GM18502 (cell line): ENCODE data around the gene PDHX.
"Not testable (repeated sequence)": the region's sequence is repeated elsewhere in the genome, so short reads cannot be mapped to it uniquely, and the experiment has no call there.

Source experiments
- ATAC-seq: cut with Tn5 transposase; IDR thresholded peaks from one replicate; pipeline ENCODE4 v1.9.1; 2021; ENCODE audit warnings: mild to moderate bottlenecking; ENCODE audit not compliant: unreplicated experiment, poor library complexity

The PDHX gene

GRCh38 chr11:34916015-34916842 lies at the start of gene PDHX, which contains the start of gene APIP:
TSS of gene PDHX (plus strand) at chr11:34916618. CDS start at chr11:34916656, 38 bp downstream.
TSS of gene APIP (minus strand) at chr11:34916379. CDS start at chr11:34916284, 95 bp downstream.
- ATAC-seq = peak; percentile 91

DNA sequence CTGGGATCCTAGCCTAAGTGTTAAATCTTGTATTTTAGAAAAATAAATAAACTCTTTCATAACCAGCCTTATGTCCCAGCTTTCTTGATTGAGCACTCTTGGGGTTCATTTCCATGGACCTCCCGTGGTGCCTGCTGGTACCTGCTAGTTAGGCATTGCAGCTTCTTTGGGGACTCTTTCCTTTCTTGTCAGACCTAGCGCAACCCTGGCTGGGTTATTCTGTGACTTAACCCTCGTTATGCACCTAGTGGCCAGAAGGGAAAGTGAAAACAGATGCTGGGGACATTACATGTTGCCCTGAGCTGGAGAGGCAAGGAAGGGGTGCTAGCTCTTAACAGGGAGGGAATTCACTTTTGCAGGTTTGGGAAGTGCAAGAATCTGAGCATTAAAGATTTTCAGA lies 47.0 kb upstream of the PDHX start:
- no peak for ATAC-seq

DNA sequence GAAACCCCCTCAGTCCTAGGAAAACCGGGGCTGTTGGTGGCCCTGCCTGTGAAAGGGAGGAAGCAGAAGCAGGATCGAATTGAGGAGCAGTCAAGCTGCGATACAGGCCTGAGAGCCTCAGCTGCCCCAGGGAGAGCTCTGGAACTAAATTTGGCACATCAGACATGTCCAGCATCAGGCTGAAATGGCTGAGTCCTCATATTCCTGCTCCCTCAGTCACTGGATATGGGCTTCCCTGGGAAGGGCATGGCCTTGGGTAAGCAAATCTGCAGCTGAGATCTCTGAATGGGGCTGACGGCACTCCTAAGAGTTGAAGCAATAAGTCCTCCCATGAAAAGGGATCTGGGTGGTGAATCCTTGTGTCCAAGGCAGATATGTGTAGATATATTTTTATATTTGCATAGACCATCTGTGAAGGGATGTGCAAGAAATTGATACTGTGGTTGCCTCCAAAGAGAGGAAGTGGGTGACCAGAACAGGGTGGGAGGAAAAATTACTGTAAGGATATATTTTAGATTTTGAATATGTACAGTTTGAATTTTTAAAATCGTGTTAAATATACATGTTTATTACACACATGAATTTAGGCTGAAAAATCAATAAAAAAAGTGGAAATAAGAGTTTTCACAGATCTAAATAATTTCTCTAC lies 45.7 kb upstream of the PDHX start:
- ATAC-seq = no peak

- no peak for ATAC-seq
Measured at GRCh38 chr11:34874202-34874601, 42.2 kb upstream of the PDHX start.

DNA sequence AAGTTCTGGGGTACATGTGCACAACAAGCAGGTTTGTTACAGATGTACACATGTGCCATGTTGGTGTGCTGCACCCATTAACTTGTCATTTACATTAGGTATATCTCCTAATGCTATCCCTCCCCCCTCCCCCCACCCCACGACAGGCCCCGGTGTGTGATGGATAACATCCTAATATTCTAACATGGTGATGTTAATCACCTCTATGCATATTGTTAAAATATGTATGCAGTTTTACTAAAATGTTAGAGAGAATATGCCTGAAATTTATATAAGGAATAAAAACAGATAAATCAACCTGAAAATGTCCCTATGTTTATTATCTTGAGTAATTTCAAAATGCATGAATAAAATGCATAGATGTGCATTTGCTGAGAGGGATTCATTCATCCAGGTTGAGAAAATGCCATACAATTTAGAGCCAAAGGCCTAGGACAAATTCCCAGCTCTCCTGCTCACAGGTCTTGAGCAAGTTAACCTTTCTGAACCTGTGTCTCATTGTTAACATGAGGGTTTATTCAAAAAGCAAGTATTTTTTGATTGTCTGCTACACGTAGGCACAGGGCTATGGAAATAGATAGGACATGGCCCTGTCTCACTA lies 38.9 kb upstream of the PDHX start:
- ATAC-seq = no peak

DNA sequence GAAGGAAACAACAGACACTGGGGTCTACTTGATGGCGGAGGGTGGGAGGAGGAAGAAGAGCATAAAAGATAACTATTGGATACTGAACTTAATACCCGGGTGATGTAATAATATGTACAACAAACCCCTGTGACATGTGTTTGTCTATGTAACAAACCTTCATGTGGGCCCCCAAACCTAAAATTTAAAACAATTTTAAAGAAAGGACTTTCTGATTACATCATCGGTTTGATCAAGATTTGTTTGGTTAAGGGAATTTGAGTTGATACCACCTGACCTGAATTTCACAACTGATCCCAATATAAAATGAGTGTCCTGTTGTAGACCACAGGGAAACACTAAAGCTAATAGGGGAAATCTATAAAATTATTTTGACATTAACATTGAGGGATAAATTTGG lies 34.5 kb upstream of the PDHX start:
- ATAC-seq = no peak

DNA sequence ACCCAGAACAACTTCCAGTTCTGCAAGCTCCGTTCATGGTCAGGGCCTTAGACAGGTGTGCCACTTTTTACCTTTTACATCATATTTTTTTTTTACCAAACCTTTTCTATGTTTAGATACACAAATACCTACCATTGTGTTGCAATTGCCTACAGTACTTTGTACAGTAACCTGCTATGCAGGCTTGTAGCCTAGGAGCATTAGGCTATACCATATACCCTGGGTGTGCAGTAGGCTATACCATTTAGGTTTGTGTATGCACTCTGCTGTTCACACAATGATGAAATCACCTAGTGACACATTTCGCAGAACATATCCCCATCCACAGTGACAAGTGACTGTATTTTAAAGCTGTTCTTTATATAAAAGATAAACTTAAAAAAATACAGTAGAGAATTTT lies 29.8 kb upstream of the PDHX start:
- no peak for ATAC-seq

DNA sequence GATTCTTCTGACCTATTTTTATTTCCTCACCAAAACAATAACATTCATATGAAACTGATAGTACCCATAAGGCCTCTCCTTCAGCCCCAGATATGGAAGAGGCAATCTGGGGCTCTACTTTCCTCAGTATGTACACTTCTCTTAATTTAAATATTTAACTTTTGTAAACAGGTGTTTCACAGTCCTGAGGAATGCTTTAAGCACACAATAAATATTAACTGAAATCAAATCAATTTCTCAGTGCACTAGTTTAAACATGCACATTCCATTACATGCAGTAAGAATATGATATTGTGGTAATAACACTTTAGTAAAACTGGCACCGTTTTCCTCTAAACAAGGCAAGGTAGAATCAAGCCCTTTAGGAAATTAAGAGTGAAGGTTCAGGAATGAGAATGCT lies 29.2 kb upstream of the PDHX start:
- no peak for ATAC-seq

- ATAC-seq = no peak
Measured at GRCh38 chr11:34890089-34890488, 26.3 kb upstream of the PDHX start.

GRCh38 chr11:34890812-34891211 lies 25.6 kb upstream of the PDHX start:
- no peak for ATAC-seq

GRCh38 chr11:34891611-34892010 lies 24.8 kb upstream of the PDHX start:
- ATAC-seq = no peak

- no peak for ATAC-seq
Measured at GRCh38 chr11:34893416-34893815, 23.0 kb upstream of the PDHX start.

- ATAC-seq = not testable (repeated sequence)
Measured at GRCh38 chr11:34896191-34896590, 20.2 kb upstream of the PDHX start.

DNA sequence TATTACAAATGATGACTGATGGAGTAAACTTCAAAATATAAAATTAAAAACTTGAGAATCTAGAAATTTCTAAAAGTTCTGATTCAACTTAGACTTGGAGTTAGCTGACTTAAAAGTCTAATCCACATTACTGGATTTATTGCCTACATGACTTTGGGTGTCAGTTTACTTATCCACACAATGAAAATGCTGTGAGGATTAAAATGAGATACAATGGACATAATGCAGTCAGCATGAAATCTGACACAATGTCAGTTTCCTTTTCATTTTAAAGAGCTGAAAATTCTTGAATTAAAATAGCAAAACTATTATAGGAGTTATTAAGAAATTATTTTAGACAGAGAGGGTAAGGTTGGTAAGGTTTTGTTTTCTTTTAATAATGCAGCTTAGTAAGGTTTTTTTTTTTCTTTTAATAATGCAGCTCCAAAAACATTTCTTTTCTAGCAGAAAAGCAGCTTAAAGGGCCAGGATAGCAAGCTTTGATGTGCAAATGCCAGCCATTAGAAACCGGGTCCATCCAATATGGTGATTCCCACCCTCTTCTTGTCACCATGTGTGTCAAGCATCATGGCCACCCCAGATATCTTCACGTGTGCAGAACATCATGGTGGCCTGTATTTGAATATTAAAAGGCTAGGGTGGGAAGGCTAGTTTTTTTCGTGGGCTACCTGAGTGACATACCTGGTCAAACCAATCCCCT lies 19.1 kb upstream of the PDHX start:
- no peak for ATAC-seq

GRCh38 chr11:34898474-34898873 lies 17.9 kb upstream of the PDHX start:
- no peak for ATAC-seq

GRCh38 chr11:34899633-34900016 lies 16.8 kb upstream of the PDHX start:
- no peak for ATAC-seq

- ATAC-seq = no peak
Measured at GRCh38 chr11:34904421-34904955, 11.9 kb upstream of the PDHX start.

DNA sequence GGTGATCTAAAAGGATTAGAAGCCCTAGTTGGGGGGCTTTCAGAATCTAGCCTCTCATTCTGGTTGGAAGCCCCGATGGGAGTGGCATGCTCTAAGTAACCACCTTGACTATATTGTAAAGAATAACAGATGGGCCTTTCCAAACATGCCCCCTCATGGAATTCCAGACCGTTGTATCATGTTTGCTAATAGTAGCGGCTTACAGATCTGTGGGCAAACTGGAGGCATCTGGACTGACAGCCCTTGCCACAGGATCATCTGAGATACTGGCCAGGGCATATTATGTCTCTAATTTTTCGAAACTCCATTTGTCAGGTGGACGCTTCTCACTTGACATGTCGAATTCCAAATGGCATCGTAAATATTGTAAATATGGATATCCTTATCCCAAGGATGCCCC lies 10.8 kb upstream of the PDHX start:
- ATAC-seq = no peak

DNA sequence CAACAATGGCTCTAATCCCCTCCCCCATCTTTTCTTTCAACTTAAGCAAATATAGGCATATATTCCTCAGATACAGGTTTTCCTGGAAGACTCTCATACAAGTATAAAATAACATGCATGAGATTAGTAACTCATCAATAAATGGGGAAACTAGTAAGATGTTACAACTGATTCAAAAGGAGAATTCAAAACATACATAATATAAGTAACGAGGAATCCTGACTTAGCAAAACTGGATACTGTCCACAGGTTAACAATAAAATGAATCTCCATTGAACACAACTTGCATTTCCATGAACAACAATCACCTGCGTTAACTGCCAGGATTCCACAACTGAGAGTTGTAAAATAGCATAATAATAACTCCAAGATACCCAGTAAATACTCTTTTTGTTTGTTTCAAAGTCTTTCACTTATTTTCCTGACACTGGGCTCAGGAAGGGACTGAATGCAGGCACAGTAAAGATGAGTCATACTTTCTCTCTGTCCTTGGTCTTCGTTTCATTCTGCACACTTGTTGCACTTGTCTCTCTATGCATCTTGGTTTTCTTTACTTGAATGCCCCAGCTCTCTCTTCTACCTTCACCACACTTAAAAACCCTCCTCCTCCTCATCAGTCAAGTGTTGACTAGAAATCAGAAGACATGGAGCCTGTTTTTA lies 8.4 kb upstream of the PDHX start:
- no peak for ATAC-seq

GRCh38 chr11:34909415-34909814 lies 7.0 kb upstream of the PDHX start:
- ATAC-seq = no peak
